ENCODE measurements around the gene DIAPH2. TPM values are rescaled to one million over a fixed set of nuclear protein-coding genes. Genes with fewer than 3 reads are reported as not detected.

Gene DIAPH2
- total RNA-seq, 4 donors from 2014 or later, result 41.8 to 64.5 (median 54.5) TPM

- DNase-seq (ENCODE audit: extremely low spot score), result no peak
- no peaks in the 10 kb centered on the region for H3K27me3 ChIP-seq
- TF ChIP-seq POLR2AphosphoS5 (IDR thresholded peaks at IDR 0.05), result no peak
- WGBS, result 67% methylated on average over 6 of the region's 6 CpGs
- no peak overlapping the region for H3K27ac ChIP-seq (replicated peaks in 1 of 4)
- H3K9me3 ChIP-seq, result no peaks in the 10 kb centered on the region
- no peaks in the 10 kb centered on the region for H3K36me3 ChIP-seq
- no peak overlapping the region for H3K4me3 ChIP-seq
- H3K4me1 ChIP-seq, result peaks cover 0 to 6% (median 0%) of the 10 kb centered on the region in 4 donors
- intact Hi-C loops (cut with DNase I), result no loop called here
Measured at GRCh38 chrX:97597954-97598353, 913.3 kb downstream of the DIAPH2 start.

DNA sequence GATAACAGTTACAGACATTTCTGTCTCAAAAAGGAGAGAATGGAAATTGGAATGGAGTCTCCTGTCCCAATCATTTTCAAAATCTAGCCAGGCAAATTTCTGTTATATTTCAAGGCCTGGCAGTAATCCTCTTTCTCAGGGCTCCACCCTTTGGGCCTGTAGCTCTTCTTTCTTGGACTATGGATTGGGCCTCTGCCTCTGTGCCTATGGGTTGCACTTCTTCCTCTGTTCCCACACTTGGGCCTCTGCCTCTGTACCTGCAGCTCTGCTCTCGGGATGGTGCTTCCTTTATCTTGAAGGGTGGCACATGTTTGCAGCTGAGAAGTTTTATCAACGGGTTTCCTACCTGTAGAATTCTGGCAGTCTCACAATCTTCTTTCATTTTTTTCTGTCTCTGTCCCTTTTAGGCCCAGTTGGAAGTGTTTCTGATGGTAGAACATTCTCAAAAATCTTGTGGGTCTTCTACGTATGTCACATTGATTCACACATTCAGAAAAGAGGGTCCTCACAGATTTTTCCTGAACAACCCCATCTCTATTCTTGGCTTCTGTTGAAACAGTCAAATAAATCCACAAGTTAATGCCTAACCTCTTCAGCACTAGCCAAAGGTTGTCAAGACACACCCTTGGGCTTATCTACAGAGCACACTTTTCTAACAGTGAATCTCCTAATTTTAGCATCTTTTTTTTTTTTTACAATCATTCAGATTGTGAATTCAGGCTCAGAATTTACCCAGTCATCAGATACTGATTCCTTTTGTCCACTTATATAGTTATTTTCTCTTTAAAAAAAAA, 918.0 kb downstream of the DIAPH2 start:
- Histone ChIP-seq H3K36me3 (no peaks in the 10 kb centered on the region), H3K9me3 (no peaks in the 10 kb centered on the region), H3K4me1 (peaks cover 0 to 6% (median 0%) of the 10 kb centered on the region in 4 donors), H3K27ac (replicated peaks in 1 of 4) (no peak overlapping the region), H3K4me3 (no peak overlapping the region), H3K27me3 (no peaks in the 10 kb centered on the region)
- TF ChIP-seq EP300 (IDR thresholded peaks at IDR 0.05) (no peak), POLR2A (IDR thresholded peaks at IDR 0.05; ENCODE audit: low read depth) (no peak), POLR2AphosphoS5 (IDR thresholded peaks at IDR 0.05) (no peak)
- TF ChIP-seq, protein P1, sequence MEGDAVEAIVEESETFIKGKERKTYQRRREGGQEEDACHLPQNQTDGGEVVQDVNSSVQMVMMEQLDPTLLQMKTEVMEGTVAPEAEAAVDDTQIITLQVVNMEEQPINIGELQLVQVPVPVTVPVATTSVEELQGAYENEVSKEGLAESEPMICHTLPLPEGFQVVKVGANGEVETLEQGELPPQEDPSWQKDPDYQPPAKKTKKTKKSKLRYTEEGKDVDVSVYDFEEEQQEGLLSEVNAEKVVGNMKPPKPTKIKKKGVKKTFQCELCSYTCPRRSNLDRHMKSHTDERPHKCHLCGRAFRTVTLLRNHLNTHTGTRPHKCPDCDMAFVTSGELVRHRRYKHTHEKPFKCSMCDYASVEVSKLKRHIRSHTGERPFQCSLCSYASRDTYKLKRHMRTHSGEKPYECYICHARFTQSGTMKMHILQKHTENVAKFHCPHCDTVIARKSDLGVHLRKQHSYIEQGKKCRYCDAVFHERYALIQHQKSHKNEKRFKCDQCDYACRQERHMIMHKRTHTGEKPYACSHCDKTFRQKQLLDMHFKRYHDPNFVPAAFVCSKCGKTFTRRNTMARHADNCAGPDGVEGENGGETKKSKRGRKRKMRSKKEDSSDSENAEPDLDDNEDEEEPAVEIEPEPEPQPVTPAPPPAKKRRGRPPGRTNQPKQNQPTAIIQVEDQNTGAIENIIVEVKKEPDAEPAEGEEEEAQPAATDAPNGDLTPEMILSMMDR (IDR thresholded peaks at IDR 0.05), result no peak
- whole genome bisulfite sequencing, result 85% methylated on average over 3 of the region's 3 CpGs
- intact Hi-C loops (cut with DNase I), result loop anchor here (10.0 kb wide), 1 partner anchor 62 kb away; no protein-coding TSS in a partner anchor
- DNase-seq (ENCODE audit: extremely low spot score), result no peak

- TF ChIP-seq POLR2A (IDR thresholded peaks at IDR 0.05; ENCODE audit: low read depth), result no peak
- no peak for TF ChIP-seq EP300 (IDR thresholded peaks at IDR 0.05)
- TF ChIP-seq, protein P1 (IDR thresholded peaks at IDR 0.05), result no peak
- no peak for TF ChIP-seq POLR2AphosphoS5 (IDR thresholded peaks at IDR 0.05)
- H3K27me3 ChIP-seq, result no peaks in the 10 kb centered on the region
- H3K4me1 ChIP-seq, result peaks cover 0 to 6% (median 0%) of the 10 kb centered on the region in 4 donors
- intact Hi-C loops (cut with DNase I), result loop anchor here (10.0 kb wide), 1 partner anchor 60 kb away; no protein-coding TSS in a partner anchor
- H3K27ac ChIP-seq (replicated peaks in 1 of 4), result no peak overlapping the region
- no peaks in the 10 kb centered on the region for H3K9me3 ChIP-seq
- WGBS, result 62% methylated on average over 3 of the region's 3 CpGs
- no peak for DNase-seq (ENCODE audit: extremely low spot score)
- no peaks in the 10 kb centered on the region for H3K36me3 ChIP-seq
- H3K4me3 ChIP-seq, result no peak overlapping the region
Measured at GRCh38 chrX:97605271-97605670, 920.6 kb downstream of the DIAPH2 start.

GRCh38 chrX:97609357-97609756, 924.7 kb downstream of the DIAPH2 start:
- H3K4me3 ChIP-seq, result no peak overlapping the region
- WGBS, result 88% methylated on average over 1 of the region's 1 CpG
- intact Hi-C loops (cut with DNase I), result loop anchor here (10.0 kb wide), 1 partner anchor 55 kb away; no protein-coding TSS in a partner anchor
- H3K27me3 ChIP-seq, result no peaks in the 10 kb centered on the region
- no peaks in the 10 kb centered on the region for H3K36me3 ChIP-seq
- TF ChIP-seq EP300 (IDR thresholded peaks at IDR 0.05) (no peak), POLR2A (IDR thresholded peaks at IDR 0.05; ENCODE audit: low read depth) (no peak), POLR2AphosphoS5 (IDR thresholded peaks at IDR 0.05) (no peak)
- TF ChIP-seq, protein P1 (IDR thresholded peaks at IDR 0.05), result no peak
- H3K9me3 ChIP-seq, result no peaks in the 10 kb centered on the region
- no peak for DNase-seq (ENCODE audit: extremely low spot score)
- H3K4me1 ChIP-seq, result no peaks in the 10 kb centered on the region
- no peak overlapping the region for H3K27ac ChIP-seq (replicated peaks in 1 of 4)

DNA sequence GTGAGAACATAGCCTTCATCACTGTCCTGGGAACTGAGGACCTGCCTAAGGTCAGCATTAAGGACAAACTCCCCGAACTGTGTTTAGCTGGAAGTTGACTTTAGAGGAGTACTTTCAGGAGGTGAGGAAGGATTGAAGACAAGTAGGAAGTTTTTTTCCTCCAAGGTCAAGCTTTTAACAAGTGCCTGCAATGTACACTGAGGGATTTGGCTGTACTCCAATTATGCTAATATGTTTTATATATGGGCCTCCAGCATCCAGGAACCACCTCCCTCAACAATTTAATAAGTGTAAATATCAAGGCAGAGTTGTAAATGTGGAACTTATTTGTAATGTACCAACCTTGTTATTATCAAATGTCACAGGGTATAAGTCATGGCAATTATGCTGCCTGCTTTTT, 925.3 kb downstream of the DIAPH2 start:
- H3K9me3 ChIP-seq, result no peaks in the 10 kb centered on the region
- TF ChIP-seq, protein P1 (IDR thresholded peaks at IDR 0.05), result no peak
- TF ChIP-seq POLR2A (IDR thresholded peaks at IDR 0.05; ENCODE audit: low read depth), result no peak
- TF ChIP-seq EP300 (IDR thresholded peaks at IDR 0.05), result no peak
- TF ChIP-seq POLR2AphosphoS5 (IDR thresholded peaks at IDR 0.05), result no peak
- no peaks in the 10 kb centered on the region for H3K27me3 ChIP-seq
- H3K4me1 ChIP-seq, result no peaks in the 10 kb centered on the region
- intact Hi-C loops (cut with DNase I), result loop anchor here (10.0 kb wide), 1 partner anchor 55 kb away; no protein-coding TSS in a partner anchor
- no peaks in the 10 kb centered on the region for H3K36me3 ChIP-seq
- H3K4me3 ChIP-seq, result no peak overlapping the region
- DNase-seq (ENCODE audit: extremely low spot score), result no peak
- 76% methylated on average over 1 of the region's 1 CpG for WGBS
- no peak overlapping the region for H3K27ac ChIP-seq (replicated peaks in 1 of 4)

Measured in esophagus muscularis mucosa (tissue), 4 donors.